GM23338 (cell line): ENCODE measurements around the gene DAD1. TPM values are rescaled to one million over a fixed set of nuclear protein-coding genes. Genes with fewer than 3 reads are reported as not detected.

ENCODE experiments used
- ATAC-seq: fragments of 200-7000 bp; cut with Tn5 transposase; 3 replicates; pipeline ENCODE4 v1.9.1; 2020
- DNase-seq: peaks from one replicate; pipeline ENCODE4 v3.0.0-alpha.2; 2015; ENCODE audit warnings: low spot score
- H2AFZ ChIP-seq: fragments of 200-600 bp; sonication (generic); 2 replicates; pipeline ENCODE4 v1.8.0; 2016; ENCODE audit warnings: antibody characterized with exemption, mild to moderate bottlenecking, moderate library complexity
- H3F3A ChIP-seq: fragments of 200-600 bp; sonication (generic); replicated peaks from 2 replicates; pipeline ENCODE4 v1.8.0; 2017; ENCODE audit warnings: antibody characterized with exemption, mixed run types, low read depth
- H3K27ac ChIP-seq: fragments of 200-600 bp; sonication (generic); 2 replicates; pipeline ENCODE4 v1.6.1; 2016; ENCODE audit warnings: low read depth
- H3K27me3 ChIP-seq: fragments of 200-600 bp; sonication (generic); 2 replicates; pipeline ENCODE4 v1.8.0; 2016; ENCODE audit warnings: mild to moderate bottlenecking, mixed run types, moderate library complexity; ENCODE audit not compliant: insufficient read depth
- H3K36me3 ChIP-seq: fragments of 200-600 bp; sonication (generic); 2 replicates; pipeline ENCODE4 v1.8.0; 2016; ENCODE audit warnings: mild to moderate bottlenecking; ENCODE audit not compliant: insufficient read depth
- H3K4me1 ChIP-seq: fragments of 200-600 bp; sonication (generic); 2 replicates; pipeline ENCODE4 v1.8.0; 2016; ENCODE audit warnings: mild to moderate bottlenecking, moderate library complexity; ENCODE audit not compliant: insufficient read depth
- H3K4me2 ChIP-seq: fragments of 200-600 bp; sonication (generic); 2 replicates; pipeline ENCODE4 v1.7.1; 2017; ENCODE audit warnings: mixed run types
- H3K4me3 ChIP-seq: fragments of 200-600 bp; sonication (generic); 2 replicates; pipeline ENCODE4 v1.6.1; 2016; ENCODE audit warnings: mixed run types
- H3K79me2 ChIP-seq: fragments of 200-600 bp; sonication (generic); replicated peaks from 2 replicates; pipeline ENCODE4 v1.8.0; 2017; ENCODE audit warnings: mild to moderate bottlenecking; ENCODE audit not compliant: insufficient read depth
- H3K9me2 ChIP-seq: fragments of 200-600 bp; sonication (generic); 2 replicates; pipeline ENCODE4 v1.8.0; 2017; ENCODE audit not compliant: insufficient read depth
- H4K20me1 ChIP-seq: fragments of 200-600 bp; sonication (generic); replicated peaks from 2 replicates; pipeline ENCODE4 v1.8.0; 2017; ENCODE audit warnings: mild to moderate bottlenecking; ENCODE audit not compliant: insufficient read depth
- H3K27ac Mint-ChIP-seq: 2 replicates; pipeline ENCODE4 v1.8.0; 2020; ENCODE audit warnings: inconsistent platforms, mild to moderate bottlenecking, moderate library complexity, mixed read lengths
- H3K27me3 Mint-ChIP-seq: 3 replicates; pipeline ENCODE4 v1.8.0; 2022; ENCODE audit warnings: low read depth, mild to moderate bottlenecking, moderate library complexity, mixed read lengths, inconsistent platforms; ENCODE audit not compliant: insufficient read depth, poor library complexity
- H3K36me3 Mint-ChIP-seq: 3 replicates; pipeline ENCODE4 v1.8.0; 2021; ENCODE audit warnings: low read depth, mild to moderate bottlenecking, inconsistent platforms, moderate library complexity, mixed read lengths
- H3K4me1 Mint-ChIP-seq: 3 replicates; pipeline ENCODE4 v1.8.0; 2020; ENCODE audit warnings: mild to moderate bottlenecking, inconsistent platforms, mixed read lengths
- H3K4me3 Mint-ChIP-seq: 3 replicates; pipeline ENCODE4 v1.8.0; 2021; ENCODE audit warnings: moderate library complexity, mild to moderate bottlenecking, inconsistent platforms, mixed read lengths
- H3K9me3 Mint-ChIP-seq: 3 replicates; pipeline ENCODE4 v1.8.0; 2020; ENCODE audit warnings: moderate library complexity, mild to moderate bottlenecking, inconsistent platforms, mixed read lengths
- CREB1 ChIP-seq: fragments of 250-450 bp; sonication (Bioruptor Pico); IDR thresholded peaks from 2 replicates; pipeline ENCODE4 v1.5.0; 2020; ENCODE audit warnings: low read depth, mild to moderate bottlenecking, moderate library complexity
- EZH2phosphoT487 ChIP-seq: fragments of 200-600 bp; sonication (generic); IDR thresholded peaks from one replicate; pipeline ENCODE4 v1.8.1; 2018; ENCODE audit warnings: antibody characterized with exemption; ENCODE audit not compliant: unreplicated experiment
- JUNB ChIP-seq: IDR thresholded peaks from one replicate; pipeline ENCODE4 v1.6.1; 2016; ENCODE audit warnings: antibody characterized with exemption; ENCODE audit not compliant: unreplicated experiment
- STAT1 ChIP-seq: IDR thresholded peaks from one replicate; pipeline ENCODE4 v1.6.1; 2016; ENCODE audit warnings: antibody characterized with exemption; ENCODE audit not compliant: unreplicated experiment
- polyA plus RNA-seq: library from polyadenylated mRNA; unstranded; fragments of >200 nt; fragmentation: Nextera tagmentation; extraction: Ambion mirVana; gene quantifications from 2 replicates; pipeline ENCODE4 v1.2.1, GENCODE V29; 2016
- total RNA-seq: library from RNA; depleted of rRNA; stranded (reverse); fragments of >200 nt; shearing (Covaris generic); gene quantifications from 2 replicates; pipeline ENCODE4 v1.2.3, GENCODE V29; 2014
- TF ChIP-seq, protein P1 (sequence below): fragments of 250-450 bp; sonication (Bioruptor Pico); IDR thresholded peaks from 2 replicates; pipeline ENCODE4 v1.5.0; 2020; ENCODE audit warnings: mild to moderate bottlenecking, moderate library complexity
- TF ChIP-seq, protein P2 (sequence below), 2 experiments: fragments of 200-600 bp in 1 of 2; sonication (generic) in 1 of 2; conservative IDR thresholded peaks; 2 replicates each; pipeline versions ENCODE4 v1.5.1 to v1.6.1; 2016 to 2017; ENCODE audit warnings: antibody characterized with exemption in 2 of 2, low read depth in 2 of 2, mild to moderate bottlenecking in 2 of 2, moderate library complexity in 1 of 2

DAD1 gene
- total and polyA plus RNA-seq, 2 experiments from 2014 or later: 180 to 252 TPM

DNA sequence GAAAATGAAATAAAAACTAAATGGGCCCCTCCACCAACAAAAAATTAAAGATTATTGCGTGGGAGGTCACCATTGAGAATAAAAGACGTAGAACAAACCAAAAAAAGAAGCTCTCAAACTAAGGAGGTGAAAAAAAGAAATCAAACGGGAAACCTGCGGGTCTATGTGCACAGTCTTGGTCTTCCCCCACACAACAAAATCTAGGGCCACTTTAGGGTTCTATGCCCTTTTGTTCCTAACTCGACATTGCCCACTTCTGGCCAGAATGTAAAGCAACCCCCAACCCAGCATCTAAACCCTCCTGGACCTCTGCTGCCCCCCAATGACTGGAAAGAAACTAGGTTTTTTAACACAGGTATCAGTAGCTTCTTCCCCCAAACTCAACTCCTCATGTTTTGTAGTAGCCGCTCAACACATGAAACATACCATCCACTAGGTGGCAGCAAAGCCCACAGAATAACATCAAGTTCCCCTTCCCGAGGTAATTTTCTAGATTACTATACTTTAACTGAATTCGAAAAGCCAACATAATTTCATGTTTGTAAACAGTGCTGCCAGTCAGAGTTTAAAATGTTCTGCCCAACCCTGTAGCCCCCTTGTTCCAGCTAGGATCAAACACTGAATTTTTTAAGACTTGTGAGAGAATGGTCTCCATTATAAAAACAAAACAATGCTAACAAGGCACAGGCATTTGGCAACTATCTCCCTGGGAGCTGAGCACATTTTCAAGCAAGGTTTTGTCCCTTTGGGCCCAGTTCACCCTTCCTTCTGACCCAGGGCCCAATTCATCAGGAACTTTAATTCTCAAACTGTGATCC lies 18.7 kb downstream of the DAD1 start:
- DNase-seq (peak; percentile 98), ATAC-seq (peak; percentile 99)
- TF ChIP-seq, protein P1, sequence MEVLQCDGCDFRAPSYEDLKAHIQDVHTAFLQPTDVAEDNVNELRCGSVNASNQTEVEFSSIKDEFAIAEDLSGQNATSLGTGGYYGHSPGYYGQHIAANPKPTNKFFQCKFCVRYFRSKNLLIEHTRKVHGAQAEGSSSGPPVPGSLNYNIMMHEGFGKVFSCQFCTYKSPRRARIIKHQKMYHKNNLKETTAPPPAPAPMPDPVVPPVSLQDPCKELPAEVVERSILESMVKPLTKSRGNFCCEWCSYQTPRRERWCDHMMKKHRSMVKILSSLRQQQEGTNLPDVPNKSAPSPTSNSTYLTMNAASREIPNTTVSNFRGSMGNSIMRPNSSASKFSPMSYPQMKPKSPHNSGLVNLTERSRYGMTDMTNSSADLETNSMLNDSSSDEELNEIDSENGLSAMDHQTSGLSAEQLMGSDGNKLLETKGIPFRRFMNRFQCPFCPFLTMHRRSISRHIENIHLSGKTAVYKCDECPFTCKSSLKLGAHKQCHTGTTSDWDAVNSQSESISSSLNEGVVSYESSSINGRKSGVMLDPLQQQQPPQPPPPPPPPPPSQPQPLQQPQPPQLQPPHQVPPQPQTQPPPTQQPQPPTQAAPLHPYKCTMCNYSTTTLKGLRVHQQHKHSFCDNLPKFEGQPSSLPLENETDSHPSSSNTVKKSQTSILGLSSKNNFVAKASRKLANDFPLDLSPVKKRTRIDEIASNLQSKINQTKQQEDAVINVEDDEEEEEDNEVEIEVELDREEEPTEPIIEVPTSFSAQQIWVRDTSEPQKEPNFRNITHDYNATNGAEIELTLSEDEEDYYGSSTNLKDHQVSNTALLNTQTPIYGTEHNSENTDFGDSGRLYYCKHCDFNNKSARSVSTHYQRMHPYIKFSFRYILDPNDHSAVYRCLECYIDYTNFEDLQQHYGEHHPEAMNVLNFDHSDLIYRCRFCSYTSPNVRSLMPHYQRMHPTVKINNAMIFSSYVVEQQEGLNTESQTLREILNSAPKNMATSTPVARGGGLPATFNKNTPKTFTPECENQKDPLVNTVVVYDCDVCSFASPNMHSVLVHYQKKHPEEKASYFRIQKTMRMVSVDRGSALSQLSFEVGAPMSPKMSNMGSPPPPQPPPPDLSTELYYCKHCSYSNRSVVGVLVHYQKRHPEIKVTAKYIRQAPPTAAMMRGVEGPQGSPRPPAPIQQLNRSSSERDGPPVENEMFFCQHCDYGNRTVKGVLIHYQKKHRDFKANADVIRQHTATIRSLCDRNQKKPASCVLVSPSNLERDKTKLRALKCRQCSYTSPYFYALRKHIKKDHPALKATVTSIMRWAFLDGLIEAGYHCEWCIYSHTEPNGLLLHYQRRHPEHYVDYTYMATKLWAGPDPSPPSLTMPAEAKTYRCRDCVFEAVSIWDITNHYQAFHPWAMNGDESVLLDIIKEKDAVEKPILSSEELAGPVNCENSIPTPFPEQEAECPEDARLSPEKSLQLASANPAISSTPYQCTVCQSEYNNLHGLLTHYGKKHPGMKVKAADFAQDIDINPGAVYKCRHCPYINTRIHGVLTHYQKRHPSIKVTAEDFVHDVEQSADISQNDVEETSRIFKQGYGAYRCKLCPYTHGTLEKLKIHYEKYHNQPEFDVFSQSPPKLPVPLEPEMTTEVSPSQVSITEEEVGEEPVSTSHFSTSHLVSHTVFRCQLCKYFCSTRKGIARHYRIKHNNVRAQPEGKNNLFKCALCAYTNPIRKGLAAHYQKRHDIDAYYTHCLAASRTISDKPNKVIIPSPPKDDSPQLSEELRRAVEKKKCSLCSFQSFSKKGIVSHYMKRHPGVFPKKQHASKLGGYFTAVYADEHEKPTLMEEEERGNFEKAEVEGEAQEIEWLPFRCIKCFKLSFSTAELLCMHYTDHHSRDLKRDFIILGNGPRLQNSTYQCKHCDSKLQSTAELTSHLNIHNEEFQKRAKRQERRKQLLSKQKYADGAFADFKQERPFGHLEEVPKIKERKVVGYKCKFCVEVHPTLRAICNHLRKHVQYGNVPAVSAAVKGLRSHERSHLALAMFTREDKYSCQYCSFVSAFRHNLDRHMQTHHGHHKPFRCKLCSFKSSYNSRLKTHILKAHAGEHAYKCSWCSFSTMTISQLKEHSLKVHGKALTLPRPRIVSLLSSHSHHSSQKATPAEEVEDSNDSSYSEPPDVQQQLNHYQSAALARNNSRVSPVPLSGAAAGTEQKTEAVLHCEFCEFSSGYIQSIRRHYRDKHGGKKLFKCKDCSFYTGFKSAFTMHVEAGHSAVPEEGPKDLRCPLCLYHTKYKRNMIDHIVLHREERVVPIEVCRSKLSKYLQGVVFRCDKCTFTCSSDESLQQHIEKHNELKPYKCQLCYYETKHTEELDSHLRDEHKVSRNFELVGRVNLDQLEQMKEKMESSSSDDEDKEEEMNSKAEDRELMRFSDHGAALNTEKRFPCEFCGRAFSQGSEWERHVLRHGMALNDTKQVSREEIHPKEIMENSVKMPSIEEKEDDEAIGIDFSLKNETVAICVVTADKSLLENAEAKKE (CRISPR knock-in tag): no peak
- TF ChIP-seq EZH2phosphoT487: no peak
- TF ChIP-seq, protein P2, sequence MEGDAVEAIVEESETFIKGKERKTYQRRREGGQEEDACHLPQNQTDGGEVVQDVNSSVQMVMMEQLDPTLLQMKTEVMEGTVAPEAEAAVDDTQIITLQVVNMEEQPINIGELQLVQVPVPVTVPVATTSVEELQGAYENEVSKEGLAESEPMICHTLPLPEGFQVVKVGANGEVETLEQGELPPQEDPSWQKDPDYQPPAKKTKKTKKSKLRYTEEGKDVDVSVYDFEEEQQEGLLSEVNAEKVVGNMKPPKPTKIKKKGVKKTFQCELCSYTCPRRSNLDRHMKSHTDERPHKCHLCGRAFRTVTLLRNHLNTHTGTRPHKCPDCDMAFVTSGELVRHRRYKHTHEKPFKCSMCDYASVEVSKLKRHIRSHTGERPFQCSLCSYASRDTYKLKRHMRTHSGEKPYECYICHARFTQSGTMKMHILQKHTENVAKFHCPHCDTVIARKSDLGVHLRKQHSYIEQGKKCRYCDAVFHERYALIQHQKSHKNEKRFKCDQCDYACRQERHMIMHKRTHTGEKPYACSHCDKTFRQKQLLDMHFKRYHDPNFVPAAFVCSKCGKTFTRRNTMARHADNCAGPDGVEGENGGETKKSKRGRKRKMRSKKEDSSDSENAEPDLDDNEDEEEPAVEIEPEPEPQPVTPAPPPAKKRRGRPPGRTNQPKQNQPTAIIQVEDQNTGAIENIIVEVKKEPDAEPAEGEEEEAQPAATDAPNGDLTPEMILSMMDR (conservative IDR thresholded peaks at IDR 0.05; ENCODE audit: low read depth in 2 of 2): peak; percentile 84 to 100
- no peak for TF ChIP-seq STAT1
- TF ChIP-seq CREB1 (CRISPR knock-in tag): peak; percentile 33; the same call in 1 of the 2 replicates
- TF ChIP-seq JUNB: no peak
- no peak overlapping the region for H3K4me3 ChIP-seq
- H3K27ac ChIP-seq: peak overlapping the region; percentile 87
- peaks cover 47% of the 10 kb centered on the region for H3K36me3 Mint-ChIP-seq
- no peak overlapping the region for H3K4me2 ChIP-seq
- H3K4me3 Mint-ChIP-seq: peak overlapping the region; percentile 18; the same call in 2 of the 3 replicates
- no peak overlapping the region for H2AFZ ChIP-seq
- peaks cover 23% of the 10 kb centered on the region for H3K36me3 ChIP-seq
- H4K20me1 ChIP-seq: no peaks in the 10 kb centered on the region; the same call in 1 of the 2 replicates
- H3K4me1 ChIP-seq: no peaks in the 10 kb centered on the region
- no peaks in the 10 kb centered on the region for H3F3A ChIP-seq
- peaks cover 9% of the 10 kb centered on the region; the same call in 2 of the 3 replicates for H3K4me1 Mint-ChIP-seq
- H3K79me2 ChIP-seq: peaks cover 44% of the 10 kb centered on the region
- H3K27ac Mint-ChIP-seq: peak overlapping the region; percentile 95
- no peaks in the 10 kb centered on the region for H3K27me3 ChIP-seq
- no peaks in the 10 kb centered on the region; the same call in 2 of the 3 replicates for H3K9me3 Mint-ChIP-seq
- H3K9me2 ChIP-seq: no peaks in the 10 kb centered on the region
- peaks cover 5% of the 10 kb centered on the region for H3K27me3 Mint-ChIP-seq
